Muscle of back (tissue), 13 donors: Measurements from ENCODE around the gene CTSO. TPM values are rescaled to one million over a fixed set of nuclear protein-coding genes. Genes with fewer than 3 reads are reported as not detected.

Source experiments
- DNase-seq, 3 donors: peaks; one replicate each; pipeline versions ENCODE4 v3.0.0 to v3.0.0-alpha.2; 2013
- long read RNA-seq, 9 donors: transcript quantifications; one replicate each; lab custom pipeline, GENCODE V29; 2026
- polyA plus RNA-seq, 10 donors: library from polyadenylated mRNA; unstranded; fragments of 120-200 nt; gene quantifications; one replicate each; pipeline ENCODE4 v1.2.1, GENCODE V29; 2013; ENCODE audit not compliant: insufficient read length in 10 of 10

Gene CTSO, protein sequence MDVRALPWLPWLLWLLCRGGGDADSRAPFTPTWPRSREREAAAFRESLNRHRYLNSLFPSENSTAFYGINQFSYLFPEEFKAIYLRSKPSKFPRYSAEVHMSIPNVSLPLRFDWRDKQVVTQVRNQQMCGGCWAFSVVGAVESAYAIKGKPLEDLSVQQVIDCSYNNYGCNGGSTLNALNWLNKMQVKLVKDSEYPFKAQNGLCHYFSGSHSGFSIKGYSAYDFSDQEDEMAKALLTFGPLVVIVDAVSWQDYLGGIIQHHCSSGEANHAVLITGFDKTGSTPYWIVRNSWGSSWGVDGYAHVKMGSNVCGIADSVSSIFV
- 10 to 100 TPM; 26.1 to 33.5 (median 31.0) TPM for polyA plus RNA-seq
- long read RNA-seq, donor 1, partial matches to known transcripts: 6 of 9 reads
- long read RNA-seq, donor 1, other reads (novel, unspliced or antisense): 0 of 9 reads
- long read RNA-seq, donor 2, transcript CTSO-201 (8 exons, 2,954 nt): major isoform, 7 of 7 reads
- long read RNA-seq, donor 2, partial matches to known transcripts: 0 of 7 reads
- long read RNA-seq, donor 2, other reads (novel, unspliced or antisense): 0 of 7 reads
- long read RNA-seq, donor 3: 0 reads
- long read RNA-seq, donor 4, partial matches to known transcripts: 6 of 10 reads
- long read RNA-seq, donor 4, other reads (novel, unspliced or antisense): 0 of 10 reads
- long read RNA-seq, donor 5, transcript CTSO-201 (8 exons, 2,954 nt): major isoform, 11 of 16 reads
- long read RNA-seq, donor 5, partial matches to known transcripts: 5 of 16 reads
- long read RNA-seq, donor 5, other reads (novel, unspliced or antisense): 0 of 16 reads
- long read RNA-seq, donor 6, transcript CTSO-201 (8 exons, 2,954 nt): major isoform, 8 of 18 reads
- long read RNA-seq, donor 6, partial matches to known transcripts: 10 of 18 reads
- long read RNA-seq, donor 6, other reads (novel, unspliced or antisense): 0 of 18 reads
- long read RNA-seq, donor 7, partial matches to known transcripts: 9 of 13 reads
- long read RNA-seq, donor 7, other reads (novel, unspliced or antisense): 0 of 13 reads
- long read RNA-seq, donor 8, transcript CTSO-201 (8 exons, 2,954 nt): major isoform, 6 of 12 reads
- long read RNA-seq, donor 8, partial matches to known transcripts: 6 of 12 reads
- long read RNA-seq, donor 8, other reads (novel, unspliced or antisense): 0 of 12 reads
- long read RNA-seq, donor 9: 0 reads

DNA sequence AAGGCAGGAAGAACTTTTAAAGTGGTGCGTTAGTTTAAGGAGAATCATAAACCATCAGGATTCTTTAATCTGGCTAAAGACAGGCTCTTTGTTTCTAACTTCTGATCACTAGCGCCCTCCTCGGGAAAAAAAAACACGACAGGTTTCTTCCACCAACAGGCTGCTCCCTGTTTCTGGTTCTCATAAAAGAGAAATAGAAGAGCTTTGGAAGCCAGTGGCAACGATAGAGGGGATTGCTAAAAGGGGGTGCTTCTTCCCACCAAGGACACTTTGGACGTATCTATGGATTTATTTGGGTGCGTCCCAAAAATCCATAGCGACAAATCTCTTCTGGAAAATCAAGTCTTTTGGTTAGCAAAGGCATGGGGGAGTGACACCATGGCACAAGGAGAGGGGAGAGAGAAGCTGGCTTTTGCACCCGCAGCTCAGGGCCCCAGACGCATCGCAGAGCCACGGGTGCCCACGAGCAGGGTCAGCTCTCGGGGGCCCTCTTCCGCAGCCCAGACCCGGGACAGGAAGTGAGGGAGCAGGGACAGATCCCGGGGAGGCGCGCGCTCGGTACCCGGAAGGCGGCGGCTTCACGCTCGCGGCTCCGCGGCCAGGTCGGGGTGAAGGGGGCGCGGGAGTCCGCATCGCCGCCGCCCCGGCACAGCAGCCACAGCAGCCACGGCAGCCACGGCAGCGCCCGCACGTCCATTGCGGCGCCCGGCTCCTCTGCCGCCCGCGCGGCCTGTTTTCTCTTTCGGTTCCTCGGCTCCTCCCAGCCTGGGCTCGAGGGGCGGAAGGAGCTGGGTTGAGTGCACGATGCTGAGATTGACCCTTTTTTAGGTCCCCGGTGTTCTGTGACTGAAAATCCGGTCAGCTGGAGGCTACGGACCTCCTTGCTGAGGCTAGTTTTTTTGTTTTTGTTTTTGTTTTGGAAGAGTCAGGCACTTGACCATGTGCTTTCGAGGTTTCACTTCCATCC lies at the start of gene CTSO:
Gene CTSO (minus strand): TSS at position 716 of the 967 bp plus-strand sequence. CDS start 19 bp downstream, at position 697.
- peak; percentile 90 to 95 (median 90) for DNase-seq

DNA sequence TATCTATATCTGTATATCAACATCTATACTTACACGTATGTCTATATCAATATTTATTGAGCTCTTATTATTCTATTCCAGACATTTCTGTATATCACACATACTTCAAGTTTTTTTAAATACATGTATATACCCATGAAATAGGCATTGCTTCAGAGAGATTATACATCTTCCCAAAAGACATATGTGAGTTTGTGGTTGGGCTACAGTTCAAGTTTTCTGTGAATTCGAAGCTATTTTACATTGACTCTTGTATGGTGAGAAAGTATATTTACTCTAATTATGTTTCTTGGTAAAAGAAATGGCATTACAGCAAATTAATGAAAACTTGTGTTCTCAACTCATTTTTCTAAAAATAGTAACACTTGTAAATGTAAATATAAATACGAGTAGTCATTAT lies 46.8 kb upstream of the CTSO start:
- no peak for DNase-seq

DNA sequence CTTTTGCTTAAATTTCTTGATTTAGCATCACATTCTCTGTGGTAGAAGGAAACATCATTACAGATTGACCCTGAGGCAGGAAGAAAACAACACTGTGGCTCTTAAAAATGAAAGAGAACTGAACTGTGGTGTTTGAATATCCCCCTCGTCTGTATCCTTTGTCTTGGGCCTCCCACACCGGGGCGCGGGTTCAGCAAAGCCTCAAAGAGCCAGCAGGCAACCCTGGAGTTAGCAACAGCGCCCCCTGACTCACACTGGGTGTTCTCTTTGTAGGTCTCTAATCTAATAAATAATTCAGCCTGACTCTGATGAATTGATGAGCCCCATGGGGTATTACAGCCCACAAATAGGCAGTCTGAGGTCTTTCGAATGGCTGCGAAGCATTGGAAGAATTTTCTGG lies 46.1 kb upstream of the CTSO start:
- peak in 2 of 3 donors; percentile 7 to 22 for DNase-seq

GRCh38 chr4:155995069-155995468 lies 41.4 kb upstream of the CTSO start:
- no peak for DNase-seq

- DNase-seq: no peak
These were observed 30.6 kb upstream of the CTSO start for GRCh38 chr4:155984106-155984797.

- no peak for DNase-seq
These were observed 29.2 kb upstream of the CTSO start for GRCh38 chr4:155982736-155983385.

- DNase-seq: no peak
These were observed 25.1 kb upstream of the CTSO start for GRCh38 chr4:155978810-155979209.

GRCh38 chr4:155975511-155975910 lies 21.8 kb upstream of the CTSO start:
- no peak for DNase-seq

DNA sequence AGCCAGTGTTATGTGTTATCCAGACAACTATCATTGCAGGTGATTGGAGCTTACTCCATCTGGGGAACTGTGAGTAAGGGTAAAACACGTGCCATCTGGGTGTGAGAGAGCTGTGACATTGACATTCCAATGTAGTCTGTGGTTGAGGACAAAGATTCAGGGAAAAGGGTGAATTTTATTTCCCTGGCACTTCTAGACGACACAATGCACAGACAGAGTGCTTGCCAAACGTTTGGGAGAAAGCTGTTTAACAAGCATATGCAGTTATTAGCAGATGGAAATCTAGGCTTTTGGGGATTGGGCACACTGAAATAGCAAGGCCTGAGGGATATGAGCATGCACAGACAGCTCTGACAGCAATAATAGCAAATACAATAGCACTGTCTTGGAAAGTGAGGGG lies 21.3 kb upstream of the CTSO start:
- peak in 1 of 3 donors; percentile 49 for DNase-seq

DNA sequence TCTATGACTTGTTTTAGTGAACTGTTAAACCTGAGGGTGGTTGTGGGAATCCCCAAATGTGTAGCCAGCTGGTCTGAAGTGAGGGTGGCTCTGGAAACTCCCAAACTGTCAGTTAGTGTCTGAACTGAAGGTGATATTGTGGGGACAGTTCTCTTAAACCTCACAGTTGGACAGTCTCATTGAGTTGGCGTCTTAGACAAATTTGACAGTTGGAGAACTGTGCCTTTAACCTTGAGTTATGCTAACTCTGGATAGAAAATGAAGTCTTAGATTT lies 20.7 kb upstream of the CTSO start:
- no peak for DNase-seq

- DNase-seq: no peak
These were observed 20.2 kb upstream of the CTSO start for GRCh38 chr4:155973639-155974475.

- DNase-seq: no peak
These were observed 18.4 kb upstream of the CTSO start for GRCh38 chr4:155972098-155972497.

DNA sequence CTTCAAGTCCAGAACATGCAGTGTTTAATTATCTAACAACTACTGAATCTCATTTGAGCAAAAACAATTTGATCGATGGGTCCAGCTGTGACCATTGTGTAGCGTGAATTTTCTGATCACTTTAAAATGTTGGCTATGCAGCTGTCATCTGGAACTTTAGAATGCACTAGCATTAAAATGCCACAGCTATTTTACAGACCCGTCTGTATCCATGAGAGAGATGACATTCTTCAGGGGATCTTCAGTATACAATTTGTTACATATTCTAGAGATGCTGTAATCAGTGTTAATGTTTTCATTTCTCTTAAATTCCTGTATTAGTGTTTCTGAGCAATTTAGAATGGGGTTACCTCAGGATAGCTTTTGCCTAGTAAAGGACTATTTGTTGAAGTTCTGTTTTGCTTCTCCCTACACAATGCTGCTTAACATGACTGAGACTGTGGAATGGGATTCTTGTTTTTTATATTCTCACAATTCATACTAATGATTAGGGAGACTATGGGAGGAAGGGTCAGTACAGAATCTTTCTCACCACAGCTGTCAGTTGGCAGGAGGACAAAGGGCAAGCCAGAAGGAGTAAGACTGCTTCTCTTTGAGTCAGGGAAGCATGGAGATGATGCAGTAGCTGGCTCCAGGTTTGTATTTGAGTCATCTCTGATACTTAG lies 13.2 kb upstream of the CTSO start:
- peak; percentile 49 to 69 (median 65) for DNase-seq

DNA sequence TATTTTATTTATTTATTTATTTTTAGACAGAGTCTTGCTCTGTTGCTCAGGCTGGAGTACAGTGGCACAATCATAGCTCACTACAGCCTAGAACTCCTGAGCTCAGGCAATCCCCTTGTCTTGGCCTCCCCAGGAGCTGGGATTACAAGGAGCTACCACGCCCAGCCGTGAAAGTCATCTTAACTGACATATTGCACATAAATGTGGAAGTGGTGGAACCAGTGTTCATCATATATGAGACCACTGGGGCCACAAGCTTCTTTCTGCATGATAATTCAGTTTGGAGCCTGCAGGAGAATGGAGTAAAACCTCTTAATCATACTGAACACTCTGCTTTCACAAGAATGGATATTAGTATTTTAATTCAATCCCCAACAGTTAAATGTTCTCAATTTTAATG lies 12.5 kb upstream of the CTSO start:
- no peak for DNase-seq

GRCh38 chr4:155964016-155964891 lies 10.6 kb upstream of the CTSO start:
- DNase-seq: no peak

DNA sequence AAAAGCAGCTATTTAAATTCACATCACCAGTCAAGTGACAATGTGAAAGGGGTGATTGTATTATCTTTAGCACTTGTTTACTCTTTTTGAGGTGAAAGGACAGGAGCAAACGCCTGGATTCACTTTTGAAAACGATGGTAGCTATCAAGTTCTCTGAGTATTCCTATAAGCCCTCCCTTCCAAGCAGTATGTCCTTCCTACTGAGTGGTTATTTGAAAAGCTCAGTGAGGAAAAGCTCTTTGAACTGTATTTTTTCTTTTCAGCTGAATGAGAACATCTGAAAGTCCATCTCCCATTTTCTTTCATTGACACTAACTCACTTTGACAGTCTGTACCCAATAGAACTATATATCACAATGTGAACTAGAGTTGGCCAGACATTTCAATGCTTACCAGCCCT lies 9.1 kb upstream of the CTSO start:
- DNase-seq: no peak

- no peak for DNase-seq
These were observed 7.9 kb upstream of the CTSO start for GRCh38 chr4:155961575-155961974.
